ENCODE data around the gene KATNB1. TPM values are rescaled to one million over a fixed set of nuclear protein-coding genes. Genes with fewer than 3 reads are reported as not detected.

Gene KATNB1
- polyA plus RNA-seq (2012; ENCODE audit: insufficient read depth, insufficient read length, low read depth), result 99.0 TPM

DNA sequence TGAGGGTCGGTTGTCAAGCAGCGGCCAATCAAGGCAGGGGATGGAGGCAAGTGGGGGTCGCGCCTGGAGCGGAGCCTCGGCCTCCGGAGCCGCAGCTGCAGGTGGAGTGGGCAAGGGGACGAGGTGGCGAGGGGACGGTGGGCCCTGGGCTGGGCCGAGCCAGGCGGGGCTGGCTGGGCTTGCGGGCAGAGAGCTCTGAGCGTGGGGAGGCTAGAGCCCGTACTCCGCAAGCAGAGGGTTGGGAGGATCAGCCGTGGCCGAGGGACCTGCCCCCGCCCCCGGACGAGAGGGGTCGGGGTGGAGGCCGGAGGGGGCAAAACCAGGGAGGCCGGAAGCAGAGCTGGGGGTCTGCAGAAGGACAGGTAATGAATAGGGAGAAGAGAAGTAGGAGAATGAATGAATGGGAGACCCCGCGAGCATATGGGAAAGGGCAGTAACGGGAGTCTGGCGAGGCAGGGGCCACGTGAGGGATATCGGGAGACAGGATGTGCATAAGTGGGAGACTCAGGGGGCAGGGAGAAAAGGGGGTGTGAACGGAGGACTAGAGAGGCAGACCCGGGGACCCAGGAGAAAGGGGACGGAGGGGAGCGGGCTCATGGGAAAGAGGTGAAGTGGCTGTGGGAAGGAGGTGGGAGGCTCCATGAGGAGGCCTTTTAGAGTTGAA lies at the start of gene KATNB1:
KATNB1 (plus strand) TSS at position 16 of the 664 bp plus-strand sequence. CDS start 1,474 bp downstream, outside the sequence.
- H3K4me3 ChIP-seq (ENCODE audit: low read depth, low read length), result peak within 1 kb of the TSS; percentile 90
- H3K9me3 ChIP-seq, result no peaks in the 10 kb centered on the region
- no peaks in the 10 kb centered on the region for H3K27me3 ChIP-seq
- TF ChIP-seq, protein P1, sequence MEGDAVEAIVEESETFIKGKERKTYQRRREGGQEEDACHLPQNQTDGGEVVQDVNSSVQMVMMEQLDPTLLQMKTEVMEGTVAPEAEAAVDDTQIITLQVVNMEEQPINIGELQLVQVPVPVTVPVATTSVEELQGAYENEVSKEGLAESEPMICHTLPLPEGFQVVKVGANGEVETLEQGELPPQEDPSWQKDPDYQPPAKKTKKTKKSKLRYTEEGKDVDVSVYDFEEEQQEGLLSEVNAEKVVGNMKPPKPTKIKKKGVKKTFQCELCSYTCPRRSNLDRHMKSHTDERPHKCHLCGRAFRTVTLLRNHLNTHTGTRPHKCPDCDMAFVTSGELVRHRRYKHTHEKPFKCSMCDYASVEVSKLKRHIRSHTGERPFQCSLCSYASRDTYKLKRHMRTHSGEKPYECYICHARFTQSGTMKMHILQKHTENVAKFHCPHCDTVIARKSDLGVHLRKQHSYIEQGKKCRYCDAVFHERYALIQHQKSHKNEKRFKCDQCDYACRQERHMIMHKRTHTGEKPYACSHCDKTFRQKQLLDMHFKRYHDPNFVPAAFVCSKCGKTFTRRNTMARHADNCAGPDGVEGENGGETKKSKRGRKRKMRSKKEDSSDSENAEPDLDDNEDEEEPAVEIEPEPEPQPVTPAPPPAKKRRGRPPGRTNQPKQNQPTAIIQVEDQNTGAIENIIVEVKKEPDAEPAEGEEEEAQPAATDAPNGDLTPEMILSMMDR (IDR thresholded peaks at IDR 0.05; ENCODE audit: low read depth, low read length), result no peak
- peaks cover 10% of the 10 kb centered on the region for H3K36me3 ChIP-seq
- no peaks in the 10 kb centered on the region for H3K4me1 ChIP-seq
- DNase-seq, result no peak

GRCh38 chr16:57686577-57686976 lies 49.0 kb upstream of the KATNB1 start:
- Histone ChIP-seq H3K27me3 (no peaks in the 10 kb centered on the region), H3K36me3 (no peaks in the 10 kb centered on the region), H3K4me1 (no peaks in the 10 kb centered on the region), H3K9me3 (no peaks in the 10 kb centered on the region), H3K4me3 (ENCODE audit: low read depth, low read length) (no peak overlapping the region)
- DNase-seq, result no peak
- TF ChIP-seq, protein P1 (IDR thresholded peaks at IDR 0.05; ENCODE audit: low read depth, low read length), result no peak

GRCh38 chr16:57687363-57687929 lies 48.1 kb upstream of the KATNB1 start:
- Histone ChIP-seq H3K4me1 (no peaks in the 10 kb centered on the region), H3K4me3 (ENCODE audit: low read depth, low read length) (no peak overlapping the region), H3K36me3 (no peaks in the 10 kb centered on the region), H3K9me3 (no peaks in the 10 kb centered on the region), H3K27me3 (no peaks in the 10 kb centered on the region)
- TF ChIP-seq, protein P1 (IDR thresholded peaks at IDR 0.05; ENCODE audit: low read depth, low read length), result no peak
- DNase-seq, result no peak

- Histone ChIP-seq H3K27me3 (no peaks in the 10 kb centered on the region), H3K9me3 (no peaks in the 10 kb centered on the region), H3K36me3 (no peaks in the 10 kb centered on the region), H3K4me1 (no peaks in the 10 kb centered on the region), H3K4me3 (ENCODE audit: low read depth, low read length) (no peak overlapping the region)
- TF ChIP-seq, protein P1 (IDR thresholded peaks at IDR 0.05; ENCODE audit: low read depth, low read length), result no peak
- DNase-seq, result no peak
These were observed 47.0 kb upstream of the KATNB1 start for GRCh38 chr16:57688487-57688986.

GRCh38 chr16:57688987-57689761 lies 46.4 kb upstream of the KATNB1 start:
- no peak overlapping the region for H3K4me3 ChIP-seq (ENCODE audit: low read depth, low read length)
- H3K27me3 ChIP-seq, result no peaks in the 10 kb centered on the region
- H3K36me3 ChIP-seq, result no peaks in the 10 kb centered on the region
- no peak for DNase-seq
- no peaks in the 10 kb centered on the region for H3K9me3 ChIP-seq
- TF ChIP-seq, protein P1 (IDR thresholded peaks at IDR 0.05; ENCODE audit: low read depth, low read length), result no peak
- H3K4me1 ChIP-seq, result no peaks in the 10 kb centered on the region

Measured in BE2C (cell line).